Loucy (cell line): ENCODE results near the gene CACUL1.

ENCODE experiments used
- H2AFZ ChIP-seq: fragments of 200-600 bp; sonication (generic); 2 replicates; pipeline ENCODE4 v1.6.0; 2016; ENCODE audit warnings: antibody characterized with exemption, mild to moderate bottlenecking, low read length, moderate library complexity
- H3F3A ChIP-seq: fragments of 200-600 bp; 2 replicates; pipeline ENCODE4 v1.6.0; 2016; ENCODE audit warnings: antibody characterized with exemption, low read depth, mild to moderate bottlenecking
- H3K27me3 ChIP-seq: fragments of 200-600 bp; sonication (generic); 2 replicates; pipeline ENCODE4 v1.6.1; 2014; ENCODE audit warnings: low read length, mild to moderate bottlenecking; ENCODE audit not compliant: insufficient read depth, poor library complexity, severe bottlenecking
- H3K36me3 ChIP-seq: fragments of 200-600 bp; sonication (generic); 2 replicates; pipeline ENCODE4 v1.6.1; 2016; ENCODE audit warnings: low read length; ENCODE audit not compliant: insufficient read depth
- H3K4me1 ChIP-seq: fragments of 200-600 bp; sonication (generic); 2 replicates; pipeline ENCODE4 v1.5.1; 2014; ENCODE audit warnings: low read length, mild to moderate bottlenecking; ENCODE audit not compliant: insufficient read depth, poor library complexity, severe bottlenecking
- H3K4me2 ChIP-seq: fragments of 200-600 bp; sonication (generic); 2 replicates; pipeline ENCODE4 v1.6.0; 2014; ENCODE audit warnings: antibody characterized with exemption, low read length, low read depth, mild to moderate bottlenecking; ENCODE audit not compliant: poor library complexity, severe bottlenecking
- H3K4me3 ChIP-seq: fragments of 200-600 bp; sonication (generic); 2 replicates; pipeline ENCODE4 v1.5.1; 2014; ENCODE audit warnings: low read length, mild to moderate bottlenecking, mixed read lengths; ENCODE audit not compliant: poor library complexity, severe bottlenecking
- H3K79me2 ChIP-seq: fragments of 200-600 bp; sonication (generic); 2 replicates; pipeline ENCODE4 v1.6.1; 2014; ENCODE audit warnings: low read length; ENCODE audit not compliant: insufficient read depth
- H3K9ac ChIP-seq: fragments of 200-600 bp; sonication (generic); 2 replicates; pipeline ENCODE4 v1.6.0; 2014; ENCODE audit warnings: mild to moderate bottlenecking, low read depth, low read length, moderate library complexity; ENCODE audit not compliant: poor library complexity, severe bottlenecking
- H3K9me2 ChIP-seq: fragments of 200-600 bp; sonication (generic); replicated peaks from 2 replicates; pipeline ENCODE4 v1.6.1; 2016; ENCODE audit warnings: low read depth, low read length, mixed read lengths
- H3K9me3 ChIP-seq: fragments of 200-600 bp; sonication (generic); 2 replicates; pipeline ENCODE4 v1.6.1; 2014; ENCODE audit warnings: mild to moderate bottlenecking, antibody characterized with exemption, low read length, low read depth; ENCODE audit not compliant: insufficient read depth
- H4K20me1 ChIP-seq: fragments of 200-600 bp; sonication (generic); 2 replicates; pipeline ENCODE4 v1.6.0; 2014; ENCODE audit warnings: antibody characterized with exemption, low read length, mild to moderate bottlenecking; ENCODE audit not compliant: insufficient read depth, poor library complexity, severe bottlenecking
- CTCF ChIP-seq: fragments of 200-600 bp; sonication (generic); conservative IDR thresholded peaks from 2 replicates; pipeline ENCODE4 v1.5.1; 2014; ENCODE audit warnings: mild to moderate bottlenecking, antibody characterized with exemption, low read length
- EZH2phosphoT487 ChIP-seq: fragments of 200-600 bp; IDR thresholded peaks from 2 replicates; pipeline ENCODE4 v1.6.1; 2018; ENCODE audit warnings: antibody characterized with exemption, mild to moderate bottlenecking, moderate library complexity, borderline replicate concordance

The CACUL1 gene

GRCh38 chr10:118704711-118705110, 50.1 kb downstream of the CACUL1 start:
- Histone ChIP-seq H3K4me1 (peaks cover 6% of the 10 kb centered on the region), H3K27me3 (no peaks in the 10 kb centered on the region), H3K9me3 (no peaks in the 10 kb centered on the region), H4K20me1 (peaks cover 3% of the 10 kb centered on the region), H3K79me2 (peaks cover 21% of the 10 kb centered on the region), H3F3A (no peaks in the 10 kb centered on the region), H3K4me3 (no peak overlapping the region), H3K4me2 (no peak overlapping the region), H3K9ac (no peak overlapping the region), H2AFZ (no peak overlapping the region), H3K9me2 (no peaks in the 10 kb centered on the region), H3K36me3 (peaks cover 42% of the 10 kb centered on the region)
- TF ChIP-seq EZH2phosphoT487: no peak
- TF ChIP-seq CTCF: no peak

- Histone ChIP-seq H3K36me3 (peaks cover 41% of the 10 kb centered on the region), H2AFZ (no peak overlapping the region), H3K4me2 (no peak overlapping the region), H3F3A (0 out of 2 replicates have a peak, but pooled peaks cover 5% of the 10 kb centered on the region), H3K9ac (no peak overlapping the region), H3K79me2 (peaks cover 11% of the 10 kb centered on the region), H4K20me1 (peaks cover 3% of the 10 kb centered on the region), H3K4me3 (no peak overlapping the region), H3K9me2 (no peaks in the 10 kb centered on the region), H3K4me1 (peaks cover 27% of the 10 kb centered on the region), H3K27me3 (no peaks in the 10 kb centered on the region), H3K9me3 (no peaks in the 10 kb centered on the region)
- TF ChIP-seq EZH2phosphoT487 (no peak), CTCF (no peak)
Observed at GRCh38 chr10:118701529-118702323, 53.0 kb downstream of the CACUL1 start.

GRCh38 chr10:118698421-118698820, 56.3 kb downstream of the CACUL1 start:
- peak overlapping the region; percentile 78 for H3K4me2 ChIP-seq
- peak overlapping the region; percentile 38 for H3K9ac ChIP-seq

More at GRCh38 chr10:118698421-118698820, 56.3 kb downstream of the CACUL1 start:
- TF ChIP-seq CTCF: no peak
- no peak for TF ChIP-seq EZH2phosphoT487
- peak overlapping the region; percentile 57 for H3K4me3 ChIP-seq
- H3K79me2 ChIP-seq: peaks cover 4% of the 10 kb centered on the region; the same call in 1 of the 2 replicates
- peaks cover 3% of the 10 kb centered on the region for H4K20me1 ChIP-seq
- 0 out of 2 replicates have a peak, but pooled peaks cover 5% of the 10 kb centered on the region for H3F3A ChIP-seq
- peaks cover 38% of the 10 kb centered on the region; the same call in 1 of the 2 replicates for H3K36me3 ChIP-seq
- H3K27me3 ChIP-seq: no peaks in the 10 kb centered on the region
- no peak overlapping the region for H2AFZ ChIP-seq
- H3K4me1 ChIP-seq: peaks cover 27% of the 10 kb centered on the region
- H3K9me3 ChIP-seq: no peaks in the 10 kb centered on the region
- H3K9me2 ChIP-seq: no peaks in the 10 kb centered on the region
